ENCODE data around the gene NDST3. TPM values are rescaled to one million over a fixed set of nuclear protein-coding genes. Genes with fewer than 3 reads are reported as not detected.

The NDST3 gene
- total and polyA plus RNA-seq, 2 of the 13 experiments (the other 11 are each of a cell fraction or from before 2014, with no cell fraction given): not detected

DNA sequence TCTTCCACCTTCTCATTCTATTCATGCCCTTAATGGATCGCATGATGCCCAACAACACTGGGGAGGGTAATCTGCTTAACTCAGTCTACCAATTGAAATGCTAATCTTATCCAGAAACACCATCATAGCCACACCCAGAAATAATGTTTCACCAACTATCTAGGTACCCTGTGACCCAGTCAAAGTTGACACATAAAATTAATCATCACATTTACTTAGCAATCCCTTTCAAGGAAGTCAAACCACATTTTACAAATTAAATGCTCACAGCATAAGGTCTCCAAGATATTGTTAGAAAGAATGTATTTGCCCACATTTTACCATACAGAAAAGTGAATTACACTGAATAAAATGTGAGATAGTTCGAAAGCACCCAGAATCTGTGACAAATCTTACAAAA, 226.0 kb downstream of the NDST3 start:
- Histone ChIP-seq H3K27ac (ENCODE audit: extremely low read length, insufficient read depth, low read length) (no peak overlapping the region), H4K20me1 (ENCODE audit: insufficient read depth, low read length) (no peaks in the 10 kb centered on the region), H3K27me3 (ENCODE audit: control insufficient read depth in 1 of 2, insufficient read depth in 2 of 2, low read length in 2 of 2) (0 out of 5 replicates have a peak, but pooled peaks cover 0 to 2% of the 10 kb centered on the region in 2 experiments), H3K36me3 (replicated peaks in 1 of 2; ENCODE audit: control insufficient read depth in 1 of 2, insufficient read depth in 2 of 2, low read length in 2 of 2) (no peaks in the 10 kb centered on the region), H2AFZ (ENCODE audit: low read length) (no peak overlapping the region), H3K4me2 (ENCODE audit: low read depth, low read length) (no peak overlapping the region), H3K4me3 (replicated peaks in 1 of 3; ENCODE audit: insufficient read depth in 1 of 3, low read depth in 2 of 3, low read length in 3 of 3) (no peak overlapping the region), H3K9me3 (ENCODE audit: low read length) (no peaks in the 10 kb centered on the region), H3K79me2 (ENCODE audit: insufficient read depth, low read length) (no peaks in the 10 kb centered on the region), H3K4me1 (ENCODE audit: insufficient read depth, low read length) (no peaks in the 10 kb centered on the region), H3K9ac (ENCODE audit: insufficient read depth, low read depth, low read length) (no peak overlapping the region)
- no peak for TF ChIP-seq CBX5 (CRISPR knock-in tag; IDR thresholded peaks at IDR 0.05; ENCODE audit: borderline replicate concordance)
- DNase-seq (ENCODE audit: low spot score) (no peak), ATAC-seq (no peak), FAIRE-seq (no peak)
- ChIA-PET CTCF (ENCODE audit: low intra/inter-chr PET ratio, low total read pairs) (no interaction called here), POLR2A (no interaction called here)
- WGBS (ENCODE audit: low lambda C conversion rate): 53% methylated on average over 2 of the region's 2 CpGs
- no TSS peak for BruUV-seq (replicated peaks)
- in situ Hi-C loops (cut with HindIII; ENCODE audit: extremely low pct_ligation_motif_present, low pct_unique_long_range_greater_than_20kb) (no loop called here), intact Hi-C loops (cut with micrococcal nuclease; ENCODE audit: unreplicated experiment) (no loop called here)

DNA sequence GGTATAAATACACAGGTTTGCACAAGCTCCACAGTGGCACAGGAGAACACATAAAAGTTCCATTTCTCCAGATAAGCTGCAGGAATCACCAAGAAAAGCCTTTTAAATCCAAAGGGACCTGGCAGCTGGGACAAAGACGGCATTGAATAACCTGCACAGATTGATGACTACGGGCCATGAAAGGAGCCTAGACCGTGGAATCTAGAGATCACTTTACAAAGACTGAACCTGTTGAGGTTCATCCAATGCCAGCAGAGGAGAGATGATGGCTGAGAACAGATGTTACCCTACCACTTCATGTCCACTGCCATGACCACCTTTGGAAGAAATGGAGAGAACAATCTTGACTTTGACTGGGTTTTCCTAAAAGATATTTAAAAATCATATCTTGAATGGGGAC, 229.8 kb downstream of the NDST3 start:
- H4K20me1 ChIP-seq (ENCODE audit: insufficient read depth, low read length): no peaks in the 10 kb centered on the region
- WGBS (ENCODE audit: low lambda C conversion rate): 98% methylated on average over 3 of the region's 3 CpGs
- BruUV-seq (replicated peaks): no TSS peak
- POLR2A ChIA-PET: no interaction called here
- ATAC-seq: no peak
- no peaks in the 10 kb centered on the region for H3K9me3 ChIP-seq (ENCODE audit: low read length)
- DNase-seq (ENCODE audit: low spot score): no peak
- CTCF ChIA-PET (ENCODE audit: low intra/inter-chr PET ratio, low total read pairs): no interaction called here
- H3K27me3 ChIP-seq (ENCODE audit: control insufficient read depth in 1 of 2, insufficient read depth in 2 of 2, low read length in 2 of 2): 0 out of 5 replicates have a peak, but pooled peaks cover 0 to under 1% of the 10 kb centered on the region in 2 experiments
- H3K79me2 ChIP-seq (ENCODE audit: insufficient read depth, low read length): no peaks in the 10 kb centered on the region
- no peaks in the 10 kb centered on the region for H3K4me1 ChIP-seq (ENCODE audit: insufficient read depth, low read length)
- in situ Hi-C loops (cut with HindIII; ENCODE audit: extremely low pct_ligation_motif_present, low pct_unique_long_range_greater_than_20kb): no loop called here
- TF ChIP-seq DMAP1 (CRISPR knock-in tag; IDR thresholded peaks at IDR 0.05) (no peak), ZNF496 (CRISPR knock-in tag; IDR thresholded peaks at IDR 0.05; ENCODE audit: insufficient replicate concordance) (no peak), ZNF468 (CRISPR knock-in tag; IDR thresholded peaks at IDR 0.05) (no peak), ZNF713 (CRISPR knock-in tag; IDR thresholded peaks at IDR 0.05) (no peak), RNF2 (conservative IDR thresholded peaks at IDR 0.05; ENCODE audit: low read depth) (no peak)
- TF ChIP-seq, protein P1, sequence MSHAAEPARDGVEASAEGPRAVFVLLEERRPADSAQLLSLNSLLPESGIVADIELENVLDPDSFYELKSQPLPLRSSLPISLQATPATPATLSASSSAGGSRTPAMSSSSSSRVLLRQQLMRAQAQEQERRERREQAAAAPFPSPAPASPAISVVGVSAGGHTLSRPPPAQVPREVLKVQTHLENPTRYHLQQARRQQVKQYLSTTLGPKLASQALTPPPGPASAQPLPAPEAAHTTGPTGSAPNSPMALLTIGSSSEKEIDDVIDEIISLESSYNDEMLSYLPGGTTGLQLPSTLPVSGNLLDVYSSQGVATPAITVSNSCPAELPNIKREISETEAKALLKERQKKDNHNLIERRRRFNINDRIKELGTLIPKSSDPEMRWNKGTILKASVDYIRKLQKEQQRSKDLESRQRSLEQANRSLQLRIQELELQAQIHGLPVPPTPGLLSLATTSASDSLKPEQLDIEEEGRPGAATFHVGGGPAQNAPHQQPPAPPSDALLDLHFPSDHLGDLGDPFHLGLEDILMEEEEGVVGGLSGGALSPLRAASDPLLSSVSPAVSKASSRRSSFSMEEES (CRISPR knock-in tag; IDR thresholded peaks at IDR 0.05): no peak
- TF ChIP-seq, protein P2, sequence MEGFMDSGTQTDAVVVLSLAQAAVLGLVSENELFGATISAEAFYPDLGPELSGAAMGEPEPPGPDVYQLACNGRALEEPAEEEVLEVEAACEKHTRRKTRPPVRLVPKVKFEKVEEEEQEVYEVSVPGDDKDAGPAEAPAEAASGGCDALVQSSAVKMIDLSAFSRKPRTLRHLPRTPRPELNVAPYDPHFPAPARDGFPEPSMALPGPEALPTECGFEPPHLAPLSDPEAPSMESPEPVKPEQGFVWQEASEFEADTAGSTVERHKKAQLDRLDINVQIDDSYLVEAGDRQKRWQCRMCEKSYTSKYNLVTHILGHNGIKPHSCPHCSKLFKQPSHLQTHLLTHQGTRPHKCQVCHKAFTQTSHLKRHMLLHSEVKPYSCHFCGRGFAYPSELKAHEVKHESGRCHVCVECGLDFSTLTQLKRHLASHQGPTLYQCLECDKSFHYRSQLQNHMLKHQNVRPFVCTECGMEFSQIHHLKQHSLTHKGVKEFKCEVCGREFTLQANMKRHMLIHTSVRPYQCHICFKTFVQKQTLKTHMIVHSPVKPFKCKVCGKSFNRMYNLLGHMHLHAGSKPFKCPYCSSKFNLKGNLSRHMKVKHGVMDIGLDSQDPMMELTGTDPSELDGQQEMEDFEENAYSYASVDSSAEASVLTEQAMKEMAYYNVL (CRISPR knock-in tag; IDR thresholded peaks at IDR 0.05; ENCODE audit: borderline replicate concordance): no peak
- TF ChIP-seq, protein P3, sequence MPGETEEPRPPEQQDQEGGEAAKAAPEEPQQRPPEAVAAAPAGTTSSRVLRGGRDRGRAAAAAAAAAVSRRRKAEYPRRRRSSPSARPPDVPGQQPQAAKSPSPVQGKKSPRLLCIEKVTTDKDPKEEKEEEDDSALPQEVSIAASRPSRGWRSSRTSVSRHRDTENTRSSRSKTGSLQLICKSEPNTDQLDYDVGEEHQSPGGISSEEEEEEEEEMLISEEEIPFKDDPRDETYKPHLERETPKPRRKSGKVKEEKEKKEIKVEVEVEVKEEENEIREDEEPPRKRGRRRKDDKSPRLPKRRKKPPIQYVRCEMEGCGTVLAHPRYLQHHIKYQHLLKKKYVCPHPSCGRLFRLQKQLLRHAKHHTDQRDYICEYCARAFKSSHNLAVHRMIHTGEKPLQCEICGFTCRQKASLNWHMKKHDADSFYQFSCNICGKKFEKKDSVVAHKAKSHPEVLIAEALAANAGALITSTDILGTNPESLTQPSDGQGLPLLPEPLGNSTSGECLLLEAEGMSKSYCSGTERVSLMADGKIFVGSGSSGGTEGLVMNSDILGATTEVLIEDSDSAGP (CRISPR knock-in tag; IDR thresholded peaks at IDR 0.05; ENCODE audit: borderline replicate concordance): no peak
- TF ChIP-seq, protein P4, sequence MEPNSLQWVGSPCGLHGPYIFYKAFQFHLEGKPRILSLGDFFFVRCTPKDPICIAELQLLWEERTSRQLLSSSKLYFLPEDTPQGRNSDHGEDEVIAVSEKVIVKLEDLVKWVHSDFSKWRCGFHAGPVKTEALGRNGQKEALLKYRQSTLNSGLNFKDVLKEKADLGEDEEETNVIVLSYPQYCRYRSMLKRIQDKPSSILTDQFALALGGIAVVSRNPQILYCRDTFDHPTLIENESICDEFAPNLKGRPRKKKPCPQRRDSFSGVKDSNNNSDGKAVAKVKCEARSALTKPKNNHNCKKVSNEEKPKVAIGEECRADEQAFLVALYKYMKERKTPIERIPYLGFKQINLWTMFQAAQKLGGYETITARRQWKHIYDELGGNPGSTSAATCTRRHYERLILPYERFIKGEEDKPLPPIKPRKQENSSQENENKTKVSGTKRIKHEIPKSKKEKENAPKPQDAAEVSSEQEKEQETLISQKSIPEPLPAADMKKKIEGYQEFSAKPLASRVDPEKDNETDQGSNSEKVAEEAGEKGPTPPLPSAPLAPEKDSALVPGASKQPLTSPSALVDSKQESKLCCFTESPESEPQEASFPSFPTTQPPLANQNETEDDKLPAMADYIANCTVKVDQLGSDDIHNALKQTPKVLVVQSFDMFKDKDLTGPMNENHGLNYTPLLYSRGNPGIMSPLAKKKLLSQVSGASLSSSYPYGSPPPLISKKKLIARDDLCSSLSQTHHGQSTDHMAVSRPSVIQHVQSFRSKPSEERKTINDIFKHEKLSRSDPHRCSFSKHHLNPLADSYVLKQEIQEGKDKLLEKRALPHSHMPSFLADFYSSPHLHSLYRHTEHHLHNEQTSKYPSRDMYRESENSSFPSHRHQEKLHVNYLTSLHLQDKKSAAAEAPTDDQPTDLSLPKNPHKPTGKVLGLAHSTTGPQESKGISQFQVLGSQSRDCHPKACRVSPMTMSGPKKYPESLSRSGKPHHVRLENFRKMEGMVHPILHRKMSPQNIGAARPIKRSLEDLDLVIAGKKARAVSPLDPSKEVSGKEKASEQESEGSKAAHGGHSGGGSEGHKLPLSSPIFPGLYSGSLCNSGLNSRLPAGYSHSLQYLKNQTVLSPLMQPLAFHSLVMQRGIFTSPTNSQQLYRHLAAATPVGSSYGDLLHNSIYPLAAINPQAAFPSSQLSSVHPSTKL (CRISPR knock-in tag; IDR thresholded peaks at IDR 0.05): no peak
- no peak overlapping the region for H3K27ac ChIP-seq (ENCODE audit: extremely low read length, insufficient read depth, low read length)
- no peaks in the 10 kb centered on the region for H3K36me3 ChIP-seq (replicated peaks in 1 of 2; ENCODE audit: control insufficient read depth in 1 of 2, insufficient read depth in 2 of 2, low read length in 2 of 2)
- H2AFZ ChIP-seq (ENCODE audit: low read length): no peak overlapping the region
- no peak for FAIRE-seq
- H3K4me2 ChIP-seq (ENCODE audit: low read depth, low read length): no peak overlapping the region
- H3K9ac ChIP-seq (ENCODE audit: insufficient read depth, low read depth, low read length): no peak overlapping the region
- intact Hi-C loops (cut with micrococcal nuclease; ENCODE audit: unreplicated experiment): no loop called here
- no peak overlapping the region for H3K4me3 ChIP-seq (replicated peaks in 1 of 3; ENCODE audit: insufficient read depth in 1 of 3, low read depth in 2 of 3, low read length in 3 of 3)
